Measurements from ENCODE around the gene GPR85. TPM values are rescaled to one million over a fixed set of nuclear protein-coding genes. Genes with fewer than 3 reads are reported as not detected.
"Not testable (repeated sequence)": the region's sequence is repeated elsewhere in the genome, so short reads cannot be mapped to it uniquely, and the experiment has no call there.

The GPR85 gene
- total RNA-seq, 2 donors from 2014 or later, result 0.13 TPM; not detected in 1

- Histone ChIP-seq H3K4me3 (ENCODE audit: low read length) (no peak overlapping the region), H3K27ac (ENCODE audit: low read depth, low read length) (no peak overlapping the region), H3K4me1 (ENCODE audit: control insufficient read depth, insufficient read depth, low read length) (no peaks in the 10 kb centered on the region), H3K9me3 (ENCODE audit: control insufficient read depth, low read length) (no peaks in the 10 kb centered on the region), H3K27me3 (ENCODE audit: control insufficient read depth, insufficient read depth, low read length, poor library complexity, severe bottlenecking) (no peaks in the 10 kb centered on the region), H3K36me3 (ENCODE audit: control insufficient read depth, insufficient read depth, low read length) (no peaks in the 10 kb centered on the region), H3K9ac (ENCODE audit: extremely low read depth, low read length, poor library complexity, severe bottlenecking) (no peak overlapping the region)
- DNase-seq, result no peak
- H3K4me3 Mint-ChIP-seq, result no peak overlapping the region
- no peak for TF ChIP-seq CTCF (conservative IDR thresholded peaks at IDR 0.05)
- H3K27me3 Mint-ChIP-seq (ENCODE audit: insufficient read depth), result peaks cover 16% of the 10 kb centered on the region
- WGBS, 2 experiments (ENCODE audit: insufficient coverage in 1 of 2, insufficient read length in 1 of 2), result 87 to 92% methylated on average over 2 of the region's 2 CpGs
- H3K9me3 Mint-ChIP-seq, result no peaks in the 10 kb centered on the region
- H3K36me3 Mint-ChIP-seq (ENCODE audit: low read depth), result no peaks in the 10 kb centered on the region
- no peak overlapping the region for H3K27ac Mint-ChIP-seq
- H3K4me1 Mint-ChIP-seq, result no peaks in the 10 kb centered on the region
Measured at GRCh38 chr7:113062499-113062898, 24.1 kb downstream of the GPR85 start.

GRCh38 chr7:113060100-113060499, 26.5 kb downstream of the GPR85 start:
- no peak for TF ChIP-seq CTCF (conservative IDR thresholded peaks at IDR 0.05)
- Mint-ChIP-seq H3K27ac (no peak overlapping the region), H3K27me3 (ENCODE audit: insufficient read depth) (peaks cover 14% of the 10 kb centered on the region), H3K4me1 (no peaks in the 10 kb centered on the region), H3K36me3 (ENCODE audit: low read depth) (no peaks in the 10 kb centered on the region), H3K4me3 (no peak overlapping the region), H3K9me3 (no peaks in the 10 kb centered on the region)
- Histone ChIP-seq H3K9ac (ENCODE audit: extremely low read depth, low read length, poor library complexity, severe bottlenecking) (no peak overlapping the region), H3K4me1 (ENCODE audit: control insufficient read depth, insufficient read depth, low read length) (no peaks in the 10 kb centered on the region), H3K27ac (ENCODE audit: low read depth, low read length) (no peak overlapping the region), H3K4me3 (ENCODE audit: low read length) (no peak overlapping the region), H3K36me3 (ENCODE audit: control insufficient read depth, insufficient read depth, low read length) (no peaks in the 10 kb centered on the region), H3K27me3 (ENCODE audit: control insufficient read depth, insufficient read depth, low read length, poor library complexity, severe bottlenecking) (no peaks in the 10 kb centered on the region), H3K9me3 (ENCODE audit: control insufficient read depth, low read length) (no peaks in the 10 kb centered on the region)
- DNase-seq, result no peak
- 80 to 96% methylated on average over 1 to 2 of the region's 2 CpGs for WGBS, 2 experiments (ENCODE audit: insufficient coverage in 1 of 2, insufficient read length in 1 of 2)

- Mint-ChIP-seq H3K4me1 (no peaks in the 10 kb centered on the region), H3K36me3 (ENCODE audit: low read depth) (no peaks in the 10 kb centered on the region), H3K27ac (no peak overlapping the region), H3K27me3 (ENCODE audit: insufficient read depth) (peaks cover 3% of the 10 kb centered on the region), H3K9me3 (peaks cover 1% of the 10 kb centered on the region), H3K4me3 (no peak overlapping the region)
- Histone ChIP-seq H3K4me1 (ENCODE audit: control insufficient read depth, insufficient read depth, low read length) (no peaks in the 10 kb centered on the region), H3K27me3 (ENCODE audit: control insufficient read depth, insufficient read depth, low read length, poor library complexity, severe bottlenecking) (no peaks in the 10 kb centered on the region), H3K27ac (ENCODE audit: low read depth, low read length) (no peak overlapping the region), H3K4me3 (ENCODE audit: low read length) (no peak overlapping the region), H3K9ac (ENCODE audit: extremely low read depth, low read length, poor library complexity, severe bottlenecking) (no peak overlapping the region), H3K9me3 (ENCODE audit: control insufficient read depth, low read length) (no peaks in the 10 kb centered on the region), H3K36me3 (ENCODE audit: control insufficient read depth, insufficient read depth, low read length) (no peaks in the 10 kb centered on the region)
- TF ChIP-seq CTCF (conservative IDR thresholded peaks at IDR 0.05), result no peak
- no peak for DNase-seq
- WGBS, 2 experiments (ENCODE audit: insufficient coverage in 1 of 2, insufficient read length in 1 of 2), result 50% methylated on average over 2 of the region's 2 CpGs; no CpG with 5 or more reads in 1 of the 2 experiments
Measured at GRCh38 chr7:113054938-113055337, 31.7 kb downstream of the GPR85 start.

- not testable (repeated sequence) for H3K9me3 ChIP-seq (ENCODE audit: control insufficient read depth, low read length); H3K9ac ChIP-seq (ENCODE audit: extremely low read depth, low read length, poor library complexity, severe bottlenecking); H3K27me3 Mint-ChIP-seq (ENCODE audit: insufficient read depth); H3K36me3 Mint-ChIP-seq (ENCODE audit: low read depth); H3K27me3 ChIP-seq (ENCODE audit: control insufficient read depth, insufficient read depth, low read length, poor library complexity, severe bottlenecking); H3K36me3 ChIP-seq (ENCODE audit: control insufficient read depth, insufficient read depth, low read length); H3K27ac Mint-ChIP-seq; H3K4me1 ChIP-seq (ENCODE audit: control insufficient read depth, insufficient read depth, low read length); H3K27ac ChIP-seq (ENCODE audit: low read depth, low read length); H3K4me3 Mint-ChIP-seq; H3K9me3 Mint-ChIP-seq; DNase-seq; H3K4me3 ChIP-seq (ENCODE audit: low read length); H3K4me1 Mint-ChIP-seq
- WGBS, 2 experiments (ENCODE audit: insufficient coverage in 1 of 2, insufficient read length in 1 of 2), result 80 to 89% methylated on average over 2 to 3 of the region's 3 CpGs
Measured at GRCh38 chr7:113054272-113054671, 32.4 kb downstream of the GPR85 start.

- DNase-seq; H3K9ac ChIP-seq (ENCODE audit: extremely low read depth, low read length, poor library complexity, severe bottlenecking); H3K27me3 ChIP-seq (ENCODE audit: control insufficient read depth, insufficient read depth, low read length, poor library complexity, severe bottlenecking); H3K9me3 Mint-ChIP-seq; H3K4me1 ChIP-seq (ENCODE audit: control insufficient read depth, insufficient read depth, low read length); H3K27ac ChIP-seq (ENCODE audit: low read depth, low read length); H3K27ac Mint-ChIP-seq; H3K4me3 Mint-ChIP-seq; H3K36me3 ChIP-seq (ENCODE audit: control insufficient read depth, insufficient read depth, low read length); H3K4me3 ChIP-seq (ENCODE audit: low read length); H3K9me3 ChIP-seq (ENCODE audit: control insufficient read depth, low read length); H3K4me1 Mint-ChIP-seq; H3K36me3 Mint-ChIP-seq (ENCODE audit: low read depth); H3K27me3 Mint-ChIP-seq (ENCODE audit: insufficient read depth): not testable (repeated sequence)
- WGBS, 2 experiments (ENCODE audit: insufficient coverage in 1 of 2, insufficient read length in 1 of 2), result 100% methylated on average over 1 of the region's 1 CpG; no CpG with 5 or more reads in 1 of the 2 experiments
Measured at GRCh38 chr7:113049221-113049620, 37.4 kb downstream of the GPR85 start.
